Testis (tissue), 2 donors: ENCODE data around the gene WDR27.

Experiments used
- POLR2A ChIP-seq: fragments of 450-650 bp; IDR thresholded peaks from one replicate; pipeline ENCODE4 v1.6.1; 2017; ENCODE audit warnings: antibody characterized with exemption, mild to moderate bottlenecking, moderate library complexity
- TF ChIP-seq, protein P1 (sequence below), 3 experiments: fragments of 450-650 bp in 2 of 3; fragments of 200-600 bp in 1 of 3; sonication (generic) in 1 of 3; IDR thresholded peaks; one replicate each; pipeline ENCODE4 v1.5.1; 2016 to 2019; ENCODE audit warnings: antibody characterized with exemption in 3 of 3, mild to moderate bottlenecking in 2 of 3, moderate library complexity in 1 of 3

DNA sequence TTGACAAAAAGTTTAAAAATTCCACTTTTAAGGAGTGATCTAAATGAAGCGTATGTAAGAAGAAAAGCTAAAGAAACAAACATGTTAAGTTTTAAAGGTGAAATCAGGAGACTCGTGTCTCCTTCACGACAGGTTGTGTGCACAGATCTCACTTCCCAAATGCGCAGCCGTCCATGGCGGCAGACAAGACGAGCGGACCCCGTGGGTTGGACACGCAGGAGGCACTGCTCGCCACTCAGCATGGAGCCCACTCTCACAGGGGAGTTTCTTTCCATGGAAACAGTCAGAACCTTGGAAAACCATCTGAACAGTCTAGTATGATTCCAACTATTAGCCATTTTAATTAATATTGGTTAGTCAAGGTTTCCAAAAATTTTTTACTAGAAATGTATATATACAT is 48.9 kb downstream of the WDR27 start:
- TF ChIP-seq, protein P1, sequence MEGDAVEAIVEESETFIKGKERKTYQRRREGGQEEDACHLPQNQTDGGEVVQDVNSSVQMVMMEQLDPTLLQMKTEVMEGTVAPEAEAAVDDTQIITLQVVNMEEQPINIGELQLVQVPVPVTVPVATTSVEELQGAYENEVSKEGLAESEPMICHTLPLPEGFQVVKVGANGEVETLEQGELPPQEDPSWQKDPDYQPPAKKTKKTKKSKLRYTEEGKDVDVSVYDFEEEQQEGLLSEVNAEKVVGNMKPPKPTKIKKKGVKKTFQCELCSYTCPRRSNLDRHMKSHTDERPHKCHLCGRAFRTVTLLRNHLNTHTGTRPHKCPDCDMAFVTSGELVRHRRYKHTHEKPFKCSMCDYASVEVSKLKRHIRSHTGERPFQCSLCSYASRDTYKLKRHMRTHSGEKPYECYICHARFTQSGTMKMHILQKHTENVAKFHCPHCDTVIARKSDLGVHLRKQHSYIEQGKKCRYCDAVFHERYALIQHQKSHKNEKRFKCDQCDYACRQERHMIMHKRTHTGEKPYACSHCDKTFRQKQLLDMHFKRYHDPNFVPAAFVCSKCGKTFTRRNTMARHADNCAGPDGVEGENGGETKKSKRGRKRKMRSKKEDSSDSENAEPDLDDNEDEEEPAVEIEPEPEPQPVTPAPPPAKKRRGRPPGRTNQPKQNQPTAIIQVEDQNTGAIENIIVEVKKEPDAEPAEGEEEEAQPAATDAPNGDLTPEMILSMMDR (IDR thresholded peaks at IDR 0.05) = no peak
- no peak for TF ChIP-seq POLR2A
